Activated CD8-positive, alpha-beta memory T cell treated with anti-CD3 and anti-CD28 coated beads for 4 hours (primary cell): ENCODE data around the gene ROBO2.

ENCODE experiments used
- DNase-seq, 2 donors: peaks; one replicate each; pipeline ENCODE4 v3.0.0-alpha.2; 2020; ENCODE audit warnings: low read depth in 2 of 2

ROBO2 gene

GRCh38 chr3:77256584-77257503 is 216.9 kb downstream of the ROBO2 start:
- no peak for DNase-seq

GRCh38 chr3:77259694-77260093 is 219.8 kb downstream of the ROBO2 start:
- no peak for DNase-seq

GRCh38 chr3:77262361-77262760 is 222.5 kb downstream of the ROBO2 start:
- no peak for DNase-seq

GRCh38 chr3:77267589-77267988 is 227.7 kb downstream of the ROBO2 start:
- no peak for DNase-seq

DNA sequence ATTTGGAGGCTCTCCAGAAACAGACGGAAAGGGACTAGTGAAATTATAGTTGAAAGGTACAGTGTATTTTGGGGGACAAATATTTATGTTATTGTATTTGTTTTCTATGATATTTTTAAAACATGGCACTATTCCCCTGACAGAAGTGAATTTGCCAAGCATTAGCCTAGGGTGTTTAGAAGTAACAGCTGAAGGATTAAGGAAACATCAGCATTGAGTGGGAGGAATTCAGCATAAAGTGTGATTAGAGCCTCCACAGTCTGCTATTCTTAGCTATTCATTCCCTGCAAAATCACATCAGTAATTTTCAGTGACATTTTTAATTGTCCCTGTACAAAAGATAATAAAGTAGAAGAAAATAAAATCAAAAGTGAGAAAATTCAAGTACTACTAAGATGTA is 231.4 kb downstream of the ROBO2 start:
- DNase-seq, result no peak

DNA sequence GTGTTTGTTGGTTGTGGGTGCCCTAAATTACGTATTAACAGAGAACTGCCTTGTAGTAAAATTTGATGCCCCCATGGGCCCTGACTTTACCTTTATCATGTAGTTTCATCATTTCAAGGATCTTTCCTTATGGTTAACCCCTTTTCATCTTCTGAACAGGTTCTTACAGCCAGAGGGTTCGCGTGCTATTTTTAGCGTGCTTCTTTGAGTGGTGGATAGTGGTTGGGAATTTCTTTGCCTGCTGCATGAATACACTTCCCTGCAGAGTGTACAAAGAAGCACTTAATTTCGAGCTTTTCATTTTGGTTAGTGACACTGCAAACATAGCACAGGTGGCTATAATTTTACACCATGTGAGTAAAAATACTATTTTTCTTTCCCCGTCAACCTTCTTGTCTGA is 231.8 kb downstream of the ROBO2 start:
- no peak for DNase-seq

GRCh38 chr3:77279276-77279675 is 239.4 kb downstream of the ROBO2 start:
- no peak for DNase-seq

DNA sequence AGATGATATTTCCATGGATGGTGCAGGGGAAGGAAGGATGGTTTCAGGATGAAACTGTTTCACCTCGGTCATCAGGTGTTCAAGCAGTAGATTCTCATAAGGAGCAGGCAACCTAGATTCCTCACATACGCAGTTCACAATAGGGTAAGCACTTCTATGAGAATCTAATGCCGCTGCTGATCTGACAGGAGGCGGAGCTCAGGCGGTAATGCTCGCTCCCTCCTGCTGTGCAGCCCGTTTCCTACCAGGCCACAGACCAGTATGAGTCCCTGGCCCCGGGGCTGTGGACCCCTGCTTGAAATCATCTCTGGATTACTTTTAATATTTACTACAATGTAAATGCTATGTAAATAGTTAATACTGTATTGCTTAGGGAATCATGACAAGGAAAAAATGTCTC is 241.8 kb downstream of the ROBO2 start:
- DNase-seq, result no peak

- DNase-seq, result no peak
Measured at GRCh38 chr3:77283108-77283507, 243.2 kb downstream of the ROBO2 start.

DNA sequence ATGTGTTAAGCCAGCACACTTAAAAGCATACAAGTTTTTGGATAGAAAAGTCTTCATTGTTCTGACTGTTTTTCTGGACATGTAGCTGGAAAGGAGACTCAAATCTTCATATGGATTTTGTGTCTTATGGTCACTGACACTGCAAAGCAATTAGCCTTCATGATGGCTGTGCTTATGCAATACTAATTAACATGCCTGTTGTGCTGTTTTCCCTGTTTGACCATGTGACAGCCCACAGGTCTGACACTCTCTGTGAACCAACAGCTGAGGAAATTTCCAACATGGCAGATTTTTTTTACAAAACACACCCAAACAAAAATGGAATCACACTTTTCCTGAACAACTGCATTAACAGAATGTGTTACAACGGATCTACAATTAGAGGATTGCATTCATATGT is 248.4 kb downstream of the ROBO2 start:
- no peak for DNase-seq

GRCh38 chr3:77296527-77296926 is 256.6 kb downstream of the ROBO2 start:
- no peak for DNase-seq

- no peak for DNase-seq
Measured at GRCh38 chr3:77298417-77298816, 258.5 kb downstream of the ROBO2 start.

DNA sequence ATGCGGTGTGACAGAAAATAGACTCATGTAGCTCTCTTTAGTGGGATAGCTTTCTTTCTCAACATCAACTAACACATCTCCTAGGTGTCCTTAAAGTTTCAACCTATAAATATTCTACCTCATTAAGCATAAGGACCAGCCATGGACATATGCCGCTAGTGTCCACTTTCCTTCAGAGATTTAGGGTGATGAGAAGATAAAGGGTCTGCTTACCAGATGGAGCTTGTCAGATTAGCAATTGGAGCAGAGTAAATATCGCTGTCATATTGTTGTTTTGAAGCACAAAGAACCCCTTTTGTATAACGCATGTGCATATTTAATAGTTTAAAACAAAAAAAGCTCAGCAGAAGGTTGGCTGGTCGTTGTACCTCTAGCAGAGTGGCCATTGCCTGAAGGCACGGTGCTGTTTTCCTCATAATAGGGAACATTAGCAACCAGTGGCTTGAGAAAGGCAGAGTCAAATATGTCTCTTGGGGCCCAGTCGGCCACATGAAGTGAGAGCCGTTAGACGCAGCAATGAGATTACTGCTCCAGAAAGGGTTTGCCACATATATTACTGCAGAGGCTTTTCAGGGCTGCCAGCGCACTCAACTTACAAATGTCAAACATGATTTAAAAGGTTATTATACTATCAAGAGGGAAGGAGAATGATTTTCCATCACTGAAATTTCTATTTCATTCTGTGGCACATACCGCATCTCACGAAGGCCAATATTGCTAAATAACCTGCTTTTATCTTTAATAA is 264.2 kb downstream of the ROBO2 start:
- DNase-seq, result no peak

GRCh38 chr3:77304700-77305021 is 264.8 kb downstream of the ROBO2 start:
- DNase-seq, result no peak

- DNase-seq, result no peak
Measured at GRCh38 chr3:77309460-77309859, 269.6 kb downstream of the ROBO2 start.

- no peak for DNase-seq
Measured at GRCh38 chr3:77313843-77314242, 273.9 kb downstream of the ROBO2 start.

- no peak for DNase-seq
Measured at GRCh38 chr3:77319711-77320110, 279.8 kb downstream of the ROBO2 start.

GRCh38 chr3:77320514-77320913 is 280.6 kb downstream of the ROBO2 start:
- DNase-seq, result no peak

GRCh38 chr3:77321646-77322045 is 281.7 kb downstream of the ROBO2 start:
- no peak for DNase-seq

GRCh38 chr3:77323626-77324025 is 283.7 kb downstream of the ROBO2 start:
- DNase-seq, result no peak

DNA sequence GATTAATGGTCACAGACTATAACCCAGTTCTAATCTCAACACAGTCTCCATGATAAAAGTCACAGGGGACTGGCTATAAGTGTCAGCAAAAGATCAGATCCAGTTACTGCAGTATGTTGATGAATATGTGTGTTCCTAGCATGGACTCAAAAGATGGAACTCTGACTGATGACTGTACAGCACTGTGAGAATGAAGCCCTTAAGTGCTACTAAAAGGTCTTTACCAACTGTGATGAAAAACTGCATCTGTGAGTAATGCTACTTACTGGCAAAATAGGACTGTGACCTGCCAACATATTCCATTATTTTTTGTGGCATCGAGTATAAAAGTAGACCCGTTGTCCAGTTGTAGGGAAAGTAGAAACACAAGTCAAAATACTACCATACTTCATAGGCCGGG is 284.2 kb downstream of the ROBO2 start:
- DNase-seq, result no peak

DNA sequence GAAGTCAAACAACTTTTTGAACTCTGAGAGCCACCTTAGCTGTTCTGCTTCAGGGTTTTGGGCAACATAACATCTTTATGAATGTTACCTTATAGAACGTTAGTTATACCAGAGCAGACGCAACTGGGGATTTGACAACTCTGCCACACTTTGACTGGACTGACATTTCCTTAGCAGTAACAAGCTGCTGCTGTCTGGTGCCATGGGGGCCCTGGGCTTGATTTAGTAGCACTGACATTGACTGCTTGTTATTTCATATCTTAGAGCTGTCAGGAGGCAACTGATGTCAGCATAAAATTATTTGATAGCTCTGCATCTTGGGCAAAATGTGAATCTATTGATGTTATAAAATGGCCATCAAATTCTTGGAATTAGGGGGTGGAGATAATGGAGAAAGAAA is 285.4 kb downstream of the ROBO2 start:
- DNase-seq, result no peak

DNA sequence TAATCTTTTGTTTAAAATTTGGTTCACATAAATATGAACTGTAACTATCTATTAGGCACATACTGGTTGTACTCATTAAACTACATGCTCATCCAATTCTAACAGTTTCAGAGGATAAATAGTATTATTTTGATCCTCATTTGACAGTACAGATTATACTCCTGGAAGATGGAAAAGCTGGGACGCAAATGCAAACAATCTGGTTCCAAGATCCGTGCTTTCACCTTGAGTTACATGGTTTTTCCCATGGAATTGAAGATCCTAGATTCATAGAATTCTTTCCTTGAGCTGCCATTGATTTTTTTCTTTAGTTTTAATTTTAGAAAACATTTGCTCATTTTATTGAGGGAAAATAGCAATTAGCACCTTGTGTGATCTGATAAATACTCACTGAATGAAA is 285.8 kb downstream of the ROBO2 start:
- no peak for DNase-seq
